Left lung (tissue), 10 donors: ENCODE measurements around the gene ESRP2. TPM values are rescaled to one million over a fixed set of nuclear protein-coding genes. Genes with fewer than 3 reads are reported as not detected.

Source experiments
- ATAC-seq: fragments of 200-7000 bp; cut with Tn5 transposase; one replicate; pipeline ENCODE4 v1.9.1; 2020; ENCODE audit warnings: moderate library complexity
- DNase-seq, 4 donors: peaks; one replicate each; pipeline ENCODE4 v3.0.0-alpha.2; 2013 to 2020
- H3K27ac ChIP-seq, 2 donors: fragments of 200-600 bp; sonication (generic) in 1 of 2; one replicate each; pipeline versions ENCODE4 v1.5.0 to v1.8.0; 2020 to 2021
- H3K27me3 ChIP-seq, 2 donors: fragments of 200-600 bp; sonication (generic) in 1 of 2; one replicate each; pipeline versions ENCODE4 v1.5.0 to v1.8.0; 2020 to 2021
- H3K36me3 ChIP-seq, 2 donors: fragments of 200-600 bp; sonication (generic) in 1 of 2; one replicate each; pipeline versions ENCODE4 v1.5.0 to v1.8.0; 2020 to 2021
- H3K4me1 ChIP-seq, 2 donors: fragments of 200-600 bp; one replicate each; pipeline ENCODE4 v1.8.0; 2021
- H3K4me3 ChIP-seq, 2 donors: fragments of 200-600 bp; sonication (generic) in 1 of 2; one replicate each; pipeline versions ENCODE4 v1.5.0 to v1.8.0; 2020 to 2021; ENCODE audit warnings: mild to moderate bottlenecking in 1 of 2
- H3K9me3 ChIP-seq, 2 donors: fragments of 200-600 bp; sonication (generic) in 1 of 2; one replicate each; pipeline versions ENCODE4 v1.5.0 to v1.8.0; 2020 to 2021
- CTCF ChIP-seq, 2 donors: fragments of 200-600 bp; sonication (generic) in 1 of 2; IDR thresholded peaks; one replicate each; pipeline versions ENCODE4 v1.5.0 to v1.8.0; 2021; ENCODE audit warnings: antibody characterized with exemption in 2 of 2
- intact Hi-C, 2 donors: fragments of 100-400 bp; cut with DNase I; formaldehyde crosslinking; loops; one replicate each; pipeline versions ENCODE4 v1.11.2 to v1.14.2; 2022
- polyA plus RNA-seq, 6 donors: library from polyadenylated mRNA; unstranded; fragments of 120-200 nt; gene quantifications; one replicate each; pipeline ENCODE4 v1.2.1, GENCODE V29; 2013; ENCODE audit not compliant: insufficient read length in 6 of 6
- total RNA-seq, 2 donors: library from RNA; stranded (reverse); fragmentation: NEBNext Ultra II Directional; extraction: Animal tissue kit (Norgen Biotek cat#: 25700); gene quantifications; one replicate each; pipeline ENCODE4 v1.2.1, GENCODE V29; 2021
- donor health status: DM: no; HTN: yes; CAD: no.
- donor health status: DM: no; HTN: no; CAD: no.

Gene ESRP2
- total and polyA plus RNA-seq, 8 donors, result 45.7 to 62.6 (median 54.2) TPM

- H3K27ac ChIP-seq, result no peak overlapping the region
- H3K27me3 ChIP-seq, result peaks cover 0 to 24% of the 10 kb centered on the region in 2 donors
- ATAC-seq (no peak), DNase-seq (peak in 1 of 4 donors; percentile 32)
- H3K4me3 ChIP-seq, result no peak overlapping the region
- H3K36me3 ChIP-seq, result peaks cover 0 to 46% of the 10 kb centered on the region in 2 donors
- H3K4me1 ChIP-seq, result peaks cover 5 to 41% of the 10 kb centered on the region in 2 donors
- no peaks in the 10 kb centered on the region for H3K9me3 ChIP-seq
- intact Hi-C loops, result no loop called here
- no peak for TF ChIP-seq CTCF (IDR thresholded peaks at IDR 0.05)
These were observed 3.6 kb downstream of the ESRP2 start for GRCh38 chr16:68232335-68232734.

GRCh38 chr16:68231384-68232136 lies 4.4 kb downstream of the ESRP2 start:
- Histone ChIP-seq H3K4me1 (peaks cover under 1 to 34% of the 10 kb centered on the region in 2 donors), H3K27ac (no peak overlapping the region), H3K27me3 (peaks cover 0 to 16% of the 10 kb centered on the region in 2 donors), H3K4me3 (no peak overlapping the region), H3K9me3 (no peaks in the 10 kb centered on the region), H3K36me3 (peaks cover 0 to 51% of the 10 kb centered on the region in 2 donors)
- peak in 1 of 4 donors; percentile 33 for DNase-seq
- ATAC-seq, result no peak
- TF ChIP-seq CTCF (IDR thresholded peaks at IDR 0.05), result no peak
- intact Hi-C loops, result no loop called here

- Histone ChIP-seq H3K4me1 (peaks cover 0 to 28% of the 10 kb centered on the region in 2 donors), H3K4me3 (no peak overlapping the region), H3K36me3 (peaks cover 0 to 57% of the 10 kb centered on the region in 2 donors), H3K9me3 (no peaks in the 10 kb centered on the region), H3K27me3 (peaks cover 0 to 10% of the 10 kb centered on the region in 2 donors), H3K27ac (no peak overlapping the region)
- no peak for TF ChIP-seq CTCF (IDR thresholded peaks at IDR 0.05)
- DNase-seq, result peak in 1 of 4 donors; percentile 21
- intact Hi-C loops, result no loop called here
- no peak for ATAC-seq
These were observed 5.0 kb downstream of the ESRP2 start for GRCh38 chr16:68230956-68231355.

- intact Hi-C loops, result no loop called here
- no peak overlapping the region for H3K27ac ChIP-seq
- H3K4me3 ChIP-seq, result no peak overlapping the region
- no peaks in the 10 kb centered on the region for H3K9me3 ChIP-seq
- ATAC-seq (no peak), DNase-seq (peak in 1 of 4 donors; percentile 30)
- peaks cover 0 to 24% of the 10 kb centered on the region in 2 donors for H3K4me1 ChIP-seq
- no peak for TF ChIP-seq CTCF (IDR thresholded peaks at IDR 0.05)
- peaks cover 0 to 2% of the 10 kb centered on the region in 2 donors for H3K27me3 ChIP-seq
- H3K36me3 ChIP-seq, result peaks cover 0 to 58% of the 10 kb centered on the region in 2 donors
These were observed 5.8 kb downstream of the ESRP2 start for GRCh38 chr16:68230176-68230571.

- Histone ChIP-seq H3K4me1 (peaks cover 0 to 24% of the 10 kb centered on the region in 2 donors), H3K27ac (no peak overlapping the region), H3K9me3 (no peaks in the 10 kb centered on the region), H3K36me3 (peaks cover 0 to 61% of the 10 kb centered on the region in 2 donors), H3K27me3 (no peaks in the 10 kb centered on the region), H3K4me3 (no peak overlapping the region)
- peak; percentile 72 to 89 for TF ChIP-seq CTCF (IDR thresholded peaks at IDR 0.05)
- DNase-seq (peak in 2 of 4 donors; percentile 29 to 66), ATAC-seq (peak; percentile 39)
- intact Hi-C loops, result loop anchor here in 1 of 2 donors (10.0 kb wide), 1 partner anchor 135 kb away; no protein-coding TSS in a partner anchor
These were observed 6.3 kb downstream of the ESRP2 start for GRCh38 chr16:68229431-68230175.
